HCT116 (cell line): Measurements from ENCODE around the gene POR.

Source experiments
- CTCF ChIP-seq, 3 experiments: fragments of 200-600 bp in 1 of 3; sonication (generic) in 1 of 3; IDR thresholded peaks in 2 of 3; conservative IDR thresholded peaks in 1 of 3; 2 replicates each; pipeline ENCODE4 v1.5.1; 2012 to 2017; ENCODE audit warnings: low read depth in 2 of 3, low read length in 2 of 3, antibody characterized with exemption in 1 of 3, borderline replicate concordance in 1 of 3, control low read depth in 1 of 3, mild to moderate bottlenecking in 1 of 3, mixed read lengths in 1 of 3, mixed run types in 1 of 3, moderate library complexity in 1 of 3; ENCODE audit not compliant: insufficient read depth in 1 of 3
- POLR2A ChIP-seq: IDR thresholded peaks from 2 replicates; pipeline ENCODE4 v1.7.0; 2011; ENCODE audit warnings: borderline replicate concordance; ENCODE audit not compliant: insufficient read depth, insufficient read length; ENCODE audit errors: extremely low read depth
- TCF7L2 ChIP-seq: IDR thresholded peaks from 2 replicates; pipeline ENCODE4 v1.7.0; 2011; ENCODE audit warnings: borderline replicate concordance, inconsistent platforms; ENCODE audit not compliant: insufficient read depth, insufficient read length; ENCODE audit errors: extremely low read depth
- ZFX ChIP-seq: fragments of 450-650 bp; IDR thresholded peaks from 2 replicates; pipeline ENCODE4 v1.6.1; 2017

DNA sequence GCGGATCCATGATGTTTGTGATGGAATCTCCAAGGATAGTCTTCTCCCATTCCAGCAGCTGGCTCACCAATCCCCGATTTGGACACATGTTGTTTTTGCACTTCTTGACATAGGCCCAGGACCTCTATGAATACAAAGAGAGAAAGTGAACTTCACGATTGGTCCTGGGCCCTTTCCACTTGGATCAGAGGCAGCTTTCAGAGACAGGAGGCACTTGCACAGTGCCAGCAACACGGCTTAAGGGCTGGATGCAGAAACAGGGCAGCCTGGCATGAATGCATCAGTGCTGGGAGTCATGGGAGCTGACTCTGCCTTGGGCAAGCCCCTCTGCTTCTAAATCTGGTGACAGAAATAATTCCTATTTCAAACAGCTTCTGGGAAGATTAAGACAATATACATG, 81.5 kb downstream of the POR start:
- no peak for TF ChIP-seq TCF7L2
- TF ChIP-seq CTCF (IDR thresholded peaks at IDR 0.05 in 2 of 3, conservative IDR thresholded peaks at IDR 0.05 in 1 of 3; ENCODE audit: borderline replicate concordance in 1 of 3, insufficient read depth in 1 of 3, low read depth in 2 of 3, low read length in 2 of 3): no peak
- TF ChIP-seq POLR2A: no peak
- TF ChIP-seq ZFX: no peak
